Measurements from ENCODE around the gene RPS6KA2.
"Not testable (repeated sequence)": the region's sequence is repeated elsewhere in the genome, so short reads cannot be mapped to it uniquely, and the experiment has no call there.

Gene RPS6KA2

DNA sequence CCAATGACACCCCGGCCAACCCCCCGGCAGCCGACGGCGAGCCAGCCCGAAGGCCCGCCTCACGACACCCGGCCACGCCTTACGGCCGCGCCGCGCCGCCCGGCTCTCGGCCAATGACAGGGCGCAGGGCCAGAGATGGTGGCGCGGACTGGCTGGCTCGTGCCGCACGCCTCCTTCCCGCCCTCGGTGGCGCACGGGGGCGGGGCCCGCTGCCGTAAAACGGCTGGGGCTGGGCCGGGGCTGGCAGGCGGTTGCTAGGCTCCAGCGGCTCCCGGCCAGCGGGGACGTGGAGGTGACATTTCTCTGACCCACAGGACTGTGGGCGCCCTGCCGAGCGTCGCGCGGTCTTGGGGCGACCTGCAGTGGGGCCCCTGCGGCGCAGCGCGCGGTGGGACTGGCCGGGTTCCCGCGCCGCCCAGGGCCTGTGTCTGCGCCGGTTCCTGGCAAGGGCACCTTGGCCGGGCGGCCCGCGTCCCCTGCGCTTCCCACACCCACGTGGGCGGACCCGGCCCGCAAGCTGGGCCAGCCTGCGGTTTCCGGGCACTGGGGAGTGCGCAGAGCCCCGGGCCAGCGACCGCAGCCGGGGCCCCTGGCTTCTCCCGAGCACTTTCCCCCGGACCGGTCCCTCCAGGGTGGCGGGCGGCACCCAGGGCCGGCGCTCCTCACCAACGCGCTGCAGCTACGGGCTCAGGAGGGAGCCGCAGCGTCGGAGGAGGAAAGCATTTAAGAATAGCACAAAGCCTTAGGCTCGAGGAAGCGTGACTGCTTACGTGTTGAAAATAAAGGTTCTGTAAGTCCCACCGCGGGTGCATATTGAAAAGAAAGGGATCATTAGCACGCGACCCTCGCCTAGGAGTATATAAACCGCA, 243.9 kb downstream of the RPS6KA2 start, which contains the start of gene MPC1:
MPC1 (minus strand) TSS at position 8 of the 869 bp plus-strand sequence. CDS start 64 bp downstream, outside the sequence.
- peak; percentile 87 for DNase-seq

DNA sequence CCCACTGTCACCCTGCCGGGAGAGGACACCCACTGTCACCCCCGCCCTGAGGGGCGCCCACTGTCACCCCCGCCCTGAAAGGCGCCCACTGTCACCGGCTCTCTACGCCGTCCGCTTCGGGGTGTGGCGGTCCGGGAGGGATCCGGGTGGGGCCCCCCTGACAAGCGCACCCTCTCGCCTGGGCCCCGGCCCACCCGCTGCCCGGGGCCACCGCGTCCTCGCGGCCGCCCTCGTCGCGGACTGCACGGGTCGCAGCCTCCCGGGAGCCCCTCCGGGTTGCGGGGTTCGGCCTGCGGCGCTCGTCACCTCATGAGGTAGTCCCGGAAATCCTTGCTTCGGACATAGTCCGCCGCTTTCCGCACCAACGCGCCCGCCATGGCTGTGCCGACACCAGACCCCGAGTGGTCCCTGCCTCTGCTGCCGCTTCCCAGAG, 244.5 kb downstream of the RPS6KA2 start:
- no peak for DNase-seq

DNA sequence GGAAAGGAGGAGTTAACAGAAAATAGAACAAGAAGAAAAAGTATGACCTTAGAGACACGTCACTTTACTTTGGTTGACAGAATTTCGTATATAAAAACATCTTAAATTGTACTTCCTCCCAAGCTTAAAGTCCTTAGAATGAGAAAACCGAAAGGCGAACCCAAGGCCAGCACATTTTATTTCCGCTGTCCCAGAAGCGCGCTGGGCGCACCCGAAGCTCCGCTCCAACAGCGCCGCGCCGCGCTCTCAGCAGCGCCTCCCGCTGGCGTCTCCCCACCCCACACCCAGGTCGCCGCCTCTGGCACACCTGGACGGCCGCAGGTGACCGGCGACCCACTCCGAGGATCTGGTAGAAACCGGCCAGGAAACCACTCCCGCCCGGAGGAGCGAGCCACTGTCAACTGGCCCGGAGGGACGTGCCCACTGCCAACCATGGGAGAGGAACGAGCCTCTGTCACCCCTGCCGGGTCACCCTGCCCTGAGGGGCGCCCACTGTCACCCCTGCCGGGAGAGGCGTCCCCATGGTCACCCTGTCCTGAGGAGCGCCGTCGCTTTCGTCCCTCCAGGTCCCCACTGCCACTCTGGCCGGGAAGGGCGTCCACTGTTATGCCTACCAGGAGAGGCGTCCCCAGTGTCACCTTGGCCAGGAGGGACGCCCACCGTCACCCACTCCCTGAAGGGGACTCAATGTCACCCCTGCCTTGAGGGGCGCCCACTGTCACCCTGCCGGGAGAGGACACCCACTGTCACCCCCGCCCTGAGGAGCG, 245.1 kb downstream of the RPS6KA2 start:
- DNase-seq = no peak

DNA sequence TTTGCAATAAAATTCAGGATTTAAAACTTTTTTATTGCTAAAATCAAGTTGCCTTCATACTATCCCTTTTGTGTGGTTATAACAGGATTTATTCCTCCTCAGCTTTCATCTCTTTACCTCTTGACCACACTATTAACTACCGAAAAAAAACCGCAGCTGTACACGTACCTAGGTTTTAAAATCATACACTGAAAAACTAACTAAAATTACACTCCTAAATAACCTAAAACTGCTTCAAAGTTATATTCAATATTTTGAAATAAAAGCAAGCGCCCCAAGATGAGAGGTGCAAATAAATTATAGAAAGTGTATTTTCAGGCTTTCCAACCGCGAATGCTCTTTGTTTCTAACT, 245.7 kb downstream of the RPS6KA2 start:
- DNase-seq = no peak

DNA sequence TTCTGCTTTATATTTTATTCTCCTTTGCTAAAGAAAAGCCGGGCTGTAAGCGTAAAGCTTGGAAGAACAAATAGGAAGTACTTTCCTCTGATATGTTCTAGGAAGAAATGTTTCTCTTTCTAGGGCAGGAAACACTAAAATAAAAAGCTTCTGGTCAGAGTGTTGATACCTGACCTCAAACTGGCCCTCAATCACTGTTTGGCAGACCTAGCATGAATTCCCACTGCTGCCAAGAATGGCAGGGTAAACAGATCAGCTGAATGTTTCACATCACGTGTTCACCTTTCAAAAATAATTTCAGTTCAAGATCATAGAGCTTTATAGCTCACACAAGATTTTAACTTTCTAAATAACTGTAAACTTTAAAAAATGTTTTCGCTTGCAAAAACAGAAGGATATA, 247.3 kb downstream of the RPS6KA2 start:
- no peak for DNase-seq

DNA sequence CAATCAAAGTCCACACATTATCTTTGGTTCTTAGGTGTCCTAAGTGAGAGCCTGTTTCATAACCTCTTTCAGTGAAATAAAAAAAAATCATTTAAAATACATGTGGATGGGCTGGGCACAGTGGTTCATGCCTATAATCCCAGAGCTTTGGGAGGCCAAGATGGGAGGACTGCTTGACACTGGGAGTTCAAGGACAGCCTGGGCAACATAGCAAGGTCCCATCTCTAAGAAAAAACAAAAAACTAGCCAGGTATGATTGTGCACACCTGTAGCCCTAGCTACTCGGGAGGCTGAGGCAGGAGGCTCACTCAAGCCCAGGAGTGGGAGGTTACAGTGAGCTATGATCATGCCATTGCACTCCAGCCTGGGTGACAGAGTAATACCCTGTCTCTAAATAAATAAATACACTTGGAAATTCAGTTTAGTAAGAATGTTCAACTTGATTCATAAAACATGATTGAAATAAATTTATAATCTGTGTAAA, 247.9 kb downstream of the RPS6KA2 start:
- no peak for DNase-seq

DNA sequence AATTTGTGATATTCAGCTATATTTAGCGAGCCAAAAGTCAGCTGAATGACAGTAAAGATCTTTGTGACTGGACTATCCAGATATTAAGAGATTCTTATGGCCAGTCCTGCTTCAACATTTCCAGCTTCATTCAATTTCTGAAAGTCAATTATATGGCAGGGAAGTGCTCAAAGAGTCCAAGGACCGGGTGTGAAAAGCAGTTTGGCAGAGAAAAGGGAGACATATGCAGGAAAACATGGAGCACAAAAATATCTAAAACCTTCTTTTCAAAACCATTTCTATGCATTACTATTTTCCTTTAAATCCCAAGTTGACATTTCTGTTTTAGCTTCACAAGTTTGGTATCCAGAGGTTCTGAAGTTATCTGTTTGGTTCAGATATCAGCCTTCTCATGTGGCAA, 249.3 kb downstream of the RPS6KA2 start:
- DNase-seq = no peak

DNA sequence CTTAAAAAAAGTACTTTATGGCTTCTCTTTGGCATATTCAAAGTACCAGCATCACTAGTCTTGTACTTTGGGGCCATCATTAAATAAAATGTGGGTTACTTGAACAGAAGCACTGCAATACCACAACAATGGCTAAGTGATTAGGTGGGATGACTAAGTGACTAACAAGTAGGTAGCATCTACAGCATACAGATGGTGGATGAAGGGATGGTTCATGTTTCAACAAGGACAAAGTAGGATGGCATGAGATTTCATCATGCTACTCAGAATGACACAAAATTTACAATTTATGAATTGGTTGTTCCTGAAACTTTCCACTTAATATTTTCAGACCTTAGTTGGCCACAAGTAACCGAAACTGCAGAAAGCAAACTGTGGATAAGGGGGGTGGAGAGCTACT, 252.0 kb downstream of the RPS6KA2 start:
- DNase-seq = no peak

DNA sequence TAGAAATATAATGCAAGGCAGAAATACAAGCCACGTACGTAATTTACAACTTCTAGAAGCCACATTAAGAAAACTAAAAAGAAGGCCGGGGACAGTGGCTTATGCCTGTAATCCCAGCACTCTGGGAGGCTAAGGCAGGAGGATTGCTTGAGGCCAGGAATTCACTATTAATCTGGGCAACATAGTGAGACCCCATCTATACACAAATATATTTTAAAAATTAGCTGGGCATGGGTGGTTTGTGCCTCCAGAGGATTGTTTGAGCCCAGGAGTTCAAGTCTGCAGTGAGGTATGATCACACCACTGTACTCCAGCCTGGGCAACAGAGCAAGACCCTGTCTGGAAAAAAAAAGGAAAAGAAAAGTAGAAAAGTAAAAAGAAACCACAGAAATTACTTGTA, 256.6 kb downstream of the RPS6KA2 start:
- DNase-seq = no peak

DNA sequence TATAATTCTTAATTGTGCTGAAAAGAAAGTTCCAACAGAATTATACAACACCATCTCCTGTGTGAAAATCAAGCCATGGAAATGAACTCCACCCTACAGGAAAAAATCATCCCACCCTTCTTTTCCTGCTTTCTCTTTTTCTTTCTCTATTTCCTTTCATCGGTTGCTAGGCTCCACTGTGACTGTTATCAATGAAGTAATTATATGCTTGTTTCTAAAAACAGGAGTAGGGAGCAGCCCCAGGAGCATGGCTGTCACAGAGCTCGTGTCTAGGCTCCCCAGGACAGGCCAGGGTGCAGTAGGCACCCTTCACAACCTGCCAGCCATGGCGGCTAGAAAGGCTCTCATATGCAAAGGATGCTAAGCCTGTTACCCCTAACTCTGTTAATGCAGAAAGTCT, 257.3 kb downstream of the RPS6KA2 start:
- DNase-seq = no peak

DNA sequence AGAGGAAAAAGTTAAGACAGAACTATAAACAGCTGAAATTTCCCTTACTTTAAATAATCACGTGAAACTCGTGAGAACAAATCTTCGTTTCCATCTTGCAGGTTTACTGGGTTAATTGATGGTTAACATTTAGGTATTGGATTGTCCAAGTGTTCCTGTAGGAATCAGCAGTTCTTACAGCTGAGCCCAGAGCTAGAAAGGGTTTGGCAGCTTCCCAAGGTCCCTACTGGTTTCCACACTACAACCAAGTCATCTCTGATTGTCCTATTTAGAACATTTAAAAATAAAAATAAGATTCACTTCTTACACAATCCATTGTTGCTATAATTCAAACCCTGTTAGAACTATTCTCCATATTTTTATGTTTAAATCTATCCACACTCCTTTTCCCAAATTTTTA, 260.1 kb downstream of the RPS6KA2 start:
- no peak for DNase-seq

DNA sequence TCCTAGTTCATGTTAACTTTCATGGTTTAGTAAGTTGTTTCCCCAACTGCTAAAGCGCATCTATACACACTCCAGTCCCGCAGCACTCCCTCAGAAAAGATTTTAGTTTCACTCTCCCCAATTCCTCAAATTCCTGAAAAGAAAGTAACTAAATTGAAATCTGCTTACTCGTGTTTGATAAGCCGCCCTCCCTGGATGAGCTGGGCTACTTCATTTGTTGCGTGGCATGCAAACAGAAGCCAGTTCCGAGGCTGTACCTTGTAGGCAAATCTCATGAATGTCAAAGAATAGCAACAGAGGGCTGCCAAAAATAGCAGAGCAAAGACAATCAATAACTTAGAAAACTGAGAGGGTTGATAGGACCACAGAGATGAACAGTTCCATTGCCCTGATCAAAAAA, 261.2 kb downstream of the RPS6KA2 start:
- no peak for DNase-seq

DNA sequence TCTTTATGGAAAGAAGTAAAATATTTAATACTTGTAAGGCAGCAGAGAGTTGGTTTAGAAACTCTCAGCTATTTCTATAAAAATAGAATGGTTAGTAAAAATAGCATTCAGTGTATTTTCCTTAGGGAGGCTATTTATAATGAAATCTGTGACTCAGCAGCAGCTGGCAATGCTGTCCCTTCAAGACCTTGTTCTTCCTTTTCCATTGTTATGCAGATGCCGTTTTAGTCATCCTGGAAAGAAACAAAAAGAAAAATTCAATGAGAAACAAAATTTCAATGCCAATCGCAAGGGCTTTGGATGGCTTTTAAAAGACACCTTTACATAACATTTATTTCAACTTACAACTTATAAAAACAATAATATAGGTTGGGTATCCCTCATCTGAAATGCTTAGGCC, 261.8 kb downstream of the RPS6KA2 start:
- DNase-seq = no peak

DNA sequence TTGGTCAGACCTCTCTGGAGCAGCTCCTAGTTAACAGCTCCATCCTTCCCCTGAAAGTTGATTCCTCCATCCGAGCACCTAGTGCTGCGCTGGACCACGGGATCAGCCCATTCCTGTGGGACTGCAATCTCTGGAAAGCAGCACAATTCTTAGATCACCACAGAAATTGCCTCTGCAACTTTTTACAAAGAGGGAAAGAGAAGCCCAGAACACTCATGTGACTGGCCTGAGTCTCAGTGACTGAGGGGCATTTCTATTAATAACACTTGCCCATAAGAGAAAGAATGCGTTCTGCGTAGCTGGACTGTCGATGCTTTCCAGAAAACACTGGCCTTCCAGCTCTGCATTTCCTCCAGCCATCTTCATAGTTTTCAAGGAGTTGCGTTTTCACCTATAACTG, 262.6 kb downstream of the RPS6KA2 start:
- no peak for DNase-seq

DNA sequence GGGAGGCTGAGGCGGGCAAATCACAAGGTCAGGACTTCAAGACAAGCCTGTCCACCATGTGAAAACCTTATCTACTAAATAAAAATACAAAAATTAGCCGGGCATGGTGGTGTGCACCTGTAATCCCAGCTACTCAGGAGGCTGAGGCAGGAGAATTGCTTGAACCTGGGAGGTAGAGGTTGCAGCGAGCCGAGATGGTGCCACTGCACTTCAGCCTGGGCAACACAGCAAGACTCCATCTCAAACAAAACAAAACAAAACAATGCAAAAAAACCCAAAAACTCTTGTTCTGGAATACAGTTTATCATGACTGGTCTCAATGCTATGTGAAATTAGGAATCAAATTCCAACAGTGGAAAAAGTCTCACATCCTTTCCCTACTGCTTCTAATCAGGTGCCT, 264.6 kb downstream of the RPS6KA2 start:
- not testable (repeated sequence) for DNase-seq

DNA sequence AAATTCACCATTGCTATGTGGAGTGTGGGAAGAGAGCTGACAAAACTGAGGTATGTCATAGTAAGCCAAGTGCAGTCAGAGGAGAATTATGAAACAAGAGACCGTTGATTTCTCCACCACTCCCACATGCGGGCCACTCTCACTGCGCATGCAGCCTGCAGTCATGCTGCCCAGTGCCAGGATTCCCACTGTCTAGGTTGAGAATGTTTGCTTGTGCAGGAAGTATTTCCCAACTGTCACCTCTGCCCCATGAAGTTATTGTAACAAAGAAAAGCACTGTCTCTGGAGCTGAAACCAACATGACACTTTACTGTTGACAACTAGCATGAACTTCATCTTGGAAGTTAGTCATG, 266.0 kb downstream of the RPS6KA2 start:
- no peak for DNase-seq

DNA sequence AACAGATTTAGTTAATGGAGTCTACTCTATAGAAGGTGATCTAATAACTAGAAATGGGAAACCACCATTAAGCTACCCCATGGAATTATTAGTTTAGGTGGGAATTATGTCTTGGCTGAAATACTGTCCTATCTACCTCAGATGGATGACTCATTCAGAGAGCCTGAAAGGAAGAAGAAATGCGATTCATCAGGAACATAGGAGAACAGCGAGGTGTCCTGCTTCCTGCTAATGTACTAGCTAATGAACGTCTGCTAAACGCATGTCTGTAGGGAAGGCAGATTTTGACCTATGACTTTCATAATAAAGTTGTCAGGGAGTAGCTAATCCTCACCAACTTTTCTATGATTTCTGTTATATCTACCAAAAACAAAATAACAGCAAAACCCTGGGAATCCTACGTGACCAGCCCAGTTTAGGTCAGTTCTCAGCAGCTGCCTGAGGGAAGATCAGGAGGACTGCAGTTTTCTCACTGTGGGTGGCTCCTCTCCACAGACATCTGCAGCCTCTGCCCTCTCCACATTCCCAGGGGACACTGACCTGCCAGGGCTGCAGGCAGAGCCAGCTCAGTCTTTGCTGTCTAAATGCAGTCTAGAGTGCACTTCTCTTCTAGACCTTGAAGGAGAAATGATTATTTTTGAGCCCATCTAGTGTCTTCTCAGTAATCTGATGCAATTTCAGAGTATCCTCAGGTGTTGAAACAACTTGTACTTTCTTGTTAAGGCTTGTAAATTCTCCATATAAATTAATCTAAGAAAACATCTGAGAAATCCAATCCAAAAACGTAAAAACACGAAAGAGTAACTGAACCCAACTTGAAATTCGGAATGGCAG, 266.6 kb downstream of the RPS6KA2 start:
- no peak for DNase-seq
